Dendritic cell treated with granulocyte-macrophage colony-stimulating factor and Interleukin-4, amounts not matched to agents 40 ng/mL and 50 ng/mL, for 4 days (primary cell): ENCODE measurements around the gene TOGARAM2.
A peak's percentile ranks its signal among the peaks of the same experiment; 100 is the strongest.

Source experiments
- H3K27ac Mint-ChIP-seq: one replicate; pipeline ENCODE4 v1.8.0; 2022; ENCODE audit warnings: mild to moderate bottlenecking, mixed read lengths
- H3K27me3 Mint-ChIP-seq: one replicate; pipeline ENCODE4 v1.8.0; 2022; ENCODE audit warnings: mild to moderate bottlenecking, mixed read lengths
- H3K36me3 Mint-ChIP-seq: one replicate; pipeline ENCODE4 v1.8.0; 2022; ENCODE audit warnings: low read depth, mixed read lengths
- H3K4me1 Mint-ChIP-seq: one replicate; pipeline ENCODE4 v1.8.0; 2022; ENCODE audit warnings: low read depth, mixed read lengths
- H3K4me3 Mint-ChIP-seq: one replicate; pipeline ENCODE4 v1.8.0; 2022; ENCODE audit warnings: mild to moderate bottlenecking, moderate library complexity, mixed read lengths
- H3K9me3 Mint-ChIP-seq: one replicate; pipeline ENCODE4 v1.8.0; 2022; ENCODE audit warnings: mixed read lengths
- intact Hi-C: fragments of 100-400 bp; cut with micrococcal nuclease; formaldehyde crosslinking; loops from one replicate; pipeline ENCODE4 v1.15.0; 2022

The TOGARAM2 gene

GRCh38 chr2:28980368-28981015 lies 606 bp upstream of the TOGARAM2 start:
- Mint-ChIP-seq H3K4me1 (no peaks in the 10 kb centered on the region), H3K4me3 (no peak overlapping the region), H3K27me3 (peaks cover 2% of the 10 kb centered on the region), H3K9me3 (no peaks in the 10 kb centered on the region), H3K36me3 (no peaks in the 10 kb centered on the region), H3K27ac (no peak overlapping the region)
- intact Hi-C loops: no loop called here

DNA sequence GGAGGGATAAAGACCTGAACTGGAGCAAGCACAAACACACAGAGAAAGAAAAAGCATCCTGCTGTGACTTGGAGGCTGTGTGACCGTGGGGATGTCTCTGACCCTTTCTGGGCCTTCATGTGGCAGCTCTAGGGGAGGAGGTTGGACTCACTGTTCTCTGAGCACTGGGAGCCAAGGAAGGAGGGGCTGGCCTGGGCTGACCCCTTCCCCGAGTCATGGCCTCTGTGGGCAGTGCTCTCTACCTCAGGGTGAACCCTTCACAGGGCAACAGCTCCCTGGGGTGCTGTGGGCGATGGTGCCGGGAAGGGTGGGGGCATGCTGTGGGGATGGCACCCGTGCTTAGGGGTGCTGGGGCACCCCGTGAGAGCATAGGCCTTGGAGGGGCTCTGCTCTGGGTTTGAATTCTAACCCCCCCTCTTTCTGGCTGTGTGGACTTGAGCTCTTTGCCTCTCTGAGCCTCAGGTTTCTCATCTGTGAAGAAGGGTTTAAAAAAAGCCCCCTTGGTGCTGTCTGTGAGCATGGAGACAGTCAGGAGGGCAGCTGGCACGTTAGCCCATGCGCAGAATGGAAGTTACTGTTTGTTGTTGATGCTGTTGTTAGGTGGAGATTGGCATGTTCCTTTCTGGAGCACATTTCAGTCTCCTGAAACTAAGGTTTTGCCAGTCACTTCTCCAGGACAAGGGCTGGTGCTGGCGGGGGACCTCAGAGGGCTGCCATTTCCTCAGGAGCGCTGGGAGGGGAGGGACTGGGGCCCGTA lies 700 bp downstream of the TOGARAM2 start:
- intact Hi-C loops: no loop called here
- no peaks in the 10 kb centered on the region for H3K9me3 Mint-ChIP-seq
- no peaks in the 10 kb centered on the region for H3K36me3 Mint-ChIP-seq
- peaks cover 2% of the 10 kb centered on the region for H3K27me3 Mint-ChIP-seq
- H3K4me3 Mint-ChIP-seq: no peak overlapping the region
- H3K4me1 Mint-ChIP-seq: no peaks in the 10 kb centered on the region
- H3K27ac Mint-ChIP-seq: no peak overlapping the region

GRCh38 chr2:28982381-28982950 lies 1.4 kb downstream of the TOGARAM2 start:
- intact Hi-C loops: no loop called here
- H3K27ac Mint-ChIP-seq: no peak overlapping the region
- H3K27me3 Mint-ChIP-seq: peaks cover 2% of the 10 kb centered on the region
- H3K9me3 Mint-ChIP-seq: no peaks in the 10 kb centered on the region
- H3K4me1 Mint-ChIP-seq: no peaks in the 10 kb centered on the region
- H3K4me3 Mint-ChIP-seq: no peak overlapping the region
- H3K36me3 Mint-ChIP-seq: no peaks in the 10 kb centered on the region

- Mint-ChIP-seq H3K27ac (no peak overlapping the region), H3K4me1 (peaks cover 2% of the 10 kb centered on the region)
These were observed 5.3 kb downstream of the TOGARAM2 start for GRCh38 chr2:28986429-28986828.

DNA sequence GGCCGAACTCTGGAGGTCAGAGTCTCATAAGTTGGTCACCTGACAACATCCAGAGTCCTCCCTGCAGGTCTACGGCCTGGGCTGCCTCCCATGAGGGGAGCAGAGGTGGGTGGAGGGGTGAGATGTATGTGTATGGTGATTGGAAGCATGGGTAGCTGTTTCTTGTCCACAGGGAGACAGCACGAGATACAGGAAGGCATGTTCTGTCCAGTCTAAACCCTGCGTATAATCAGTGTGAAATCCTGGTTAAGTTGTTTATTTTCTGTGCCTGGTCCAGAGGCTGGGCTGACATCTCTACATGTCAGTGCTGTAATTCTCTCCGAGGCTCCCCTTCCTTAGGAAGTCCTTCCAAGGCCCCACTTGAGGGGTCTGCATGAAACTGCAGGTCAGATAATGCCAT lies 8.9 kb downstream of the TOGARAM2 start:
- H3K27ac Mint-ChIP-seq: no peak overlapping the region
- no peaks in the 10 kb centered on the region for H3K27me3 Mint-ChIP-seq
- no peaks in the 10 kb centered on the region for H3K9me3 Mint-ChIP-seq
- H3K4me3 Mint-ChIP-seq: no peak overlapping the region
- H3K4me1 Mint-ChIP-seq: peaks cover 28% of the 10 kb centered on the region
- no peaks in the 10 kb centered on the region for H3K36me3 Mint-ChIP-seq
- intact Hi-C loops: loop anchor here (10.0 kb wide), 1 partner anchor 505 kb away; no protein-coding TSS in a partner anchor

More at GRCh38 chr2:28986429-28986828, 5.3 kb downstream of the TOGARAM2 start:
- Mint-ChIP-seq H3K27me3 (peaks cover 2% of the 10 kb centered on the region), H3K4me3 (no peak overlapping the region), H3K36me3 (no peaks in the 10 kb centered on the region), H3K9me3 (no peaks in the 10 kb centered on the region)
- intact Hi-C loops: no loop called here

GRCh38 chr2:28990445-28990844 lies 9.3 kb downstream of the TOGARAM2 start:
- H3K27ac Mint-ChIP-seq: no peak overlapping the region
- H3K9me3 Mint-ChIP-seq: no peaks in the 10 kb centered on the region
- H3K4me3 Mint-ChIP-seq: no peak overlapping the region
- no peaks in the 10 kb centered on the region for H3K36me3 Mint-ChIP-seq
- H3K4me1 Mint-ChIP-seq: peaks cover 33% of the 10 kb centered on the region
- H3K27me3 Mint-ChIP-seq: no peaks in the 10 kb centered on the region
- intact Hi-C loops: loop anchor here (10.0 kb wide), 1 partner anchor 504 kb away; no protein-coding TSS in a partner anchor

- H3K4me3 Mint-ChIP-seq: no peak overlapping the region
These were observed 9.9 kb downstream of the TOGARAM2 start for GRCh38 chr2:28991021-28991420.

DNA sequence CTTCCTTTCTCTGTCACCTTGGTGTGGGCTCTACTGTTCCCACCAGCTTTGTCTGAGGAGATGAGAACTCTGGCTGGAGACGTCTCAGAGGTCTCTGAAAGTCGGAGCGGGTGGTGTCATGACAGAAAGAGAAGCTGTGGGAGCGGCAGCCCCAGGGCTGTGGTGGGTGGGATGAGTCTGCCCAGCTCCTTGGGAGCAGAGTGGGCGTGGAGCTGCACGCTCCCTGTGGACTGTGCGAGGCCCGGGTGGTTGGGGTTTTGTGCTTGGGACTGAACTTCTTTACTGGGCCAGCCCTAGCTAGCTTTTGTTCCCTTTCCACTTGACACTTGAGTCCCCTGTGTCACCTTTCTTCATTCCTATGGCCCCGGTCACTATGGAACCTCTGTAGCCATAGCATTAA lies 10.4 kb downstream of the TOGARAM2 start:
- no peaks in the 10 kb centered on the region for H3K36me3 Mint-ChIP-seq
- H3K4me1 Mint-ChIP-seq: peaks cover 43% of the 10 kb centered on the region
- H3K27ac Mint-ChIP-seq: peak overlapping the region; percentile 26
- intact Hi-C loops: loop anchor here (10.0 kb wide), 1 partner anchor 503 kb away; no protein-coding TSS in a partner anchor
- H3K4me3 Mint-ChIP-seq: no peak overlapping the region
- H3K9me3 Mint-ChIP-seq: no peaks in the 10 kb centered on the region
- no peaks in the 10 kb centered on the region for H3K27me3 Mint-ChIP-seq

More at GRCh38 chr2:28991021-28991420, 9.9 kb downstream of the TOGARAM2 start:
- Mint-ChIP-seq H3K27ac (peak overlapping the region; percentile 26), H3K9me3 (no peaks in the 10 kb centered on the region), H3K4me1 (peaks cover 38% of the 10 kb centered on the region), H3K36me3 (no peaks in the 10 kb centered on the region), H3K27me3 (no peaks in the 10 kb centered on the region)
- intact Hi-C loops: loop anchor here (10.0 kb wide), 1 partner anchor 504 kb away; no protein-coding TSS in a partner anchor

- intact Hi-C loops: loop anchor here (10.0 kb wide), 1 partner anchor 501 kb away; no protein-coding TSS in a partner anchor
These were observed 12.3 kb downstream of the TOGARAM2 start for GRCh38 chr2:28993206-28993960.

GRCh38 chr2:28994074-28994473 lies 13.0 kb downstream of the TOGARAM2 start:
- intact Hi-C loops: loop anchor here (10.0 kb wide), 1 partner anchor 501 kb away; no protein-coding TSS in a partner anchor
- H3K36me3 Mint-ChIP-seq: no peaks in the 10 kb centered on the region
- H3K27me3 Mint-ChIP-seq: peaks cover 3% of the 10 kb centered on the region
- peak overlapping the region; percentile 82 for H3K27ac Mint-ChIP-seq
- no peaks in the 10 kb centered on the region for H3K9me3 Mint-ChIP-seq
- peaks cover 67% of the 10 kb centered on the region for H3K4me1 Mint-ChIP-seq
- no peak overlapping the region for H3K4me3 Mint-ChIP-seq

More at GRCh38 chr2:28993206-28993960, 12.3 kb downstream of the TOGARAM2 start:
- peaks cover 3% of the 10 kb centered on the region for H3K27me3 Mint-ChIP-seq
- H3K4me1 Mint-ChIP-seq: peaks cover 60% of the 10 kb centered on the region
- peak overlapping the region; percentile 82 for H3K27ac Mint-ChIP-seq
- H3K9me3 Mint-ChIP-seq: no peaks in the 10 kb centered on the region
- no peaks in the 10 kb centered on the region for H3K36me3 Mint-ChIP-seq
- H3K4me3 Mint-ChIP-seq: no peak overlapping the region

DNA sequence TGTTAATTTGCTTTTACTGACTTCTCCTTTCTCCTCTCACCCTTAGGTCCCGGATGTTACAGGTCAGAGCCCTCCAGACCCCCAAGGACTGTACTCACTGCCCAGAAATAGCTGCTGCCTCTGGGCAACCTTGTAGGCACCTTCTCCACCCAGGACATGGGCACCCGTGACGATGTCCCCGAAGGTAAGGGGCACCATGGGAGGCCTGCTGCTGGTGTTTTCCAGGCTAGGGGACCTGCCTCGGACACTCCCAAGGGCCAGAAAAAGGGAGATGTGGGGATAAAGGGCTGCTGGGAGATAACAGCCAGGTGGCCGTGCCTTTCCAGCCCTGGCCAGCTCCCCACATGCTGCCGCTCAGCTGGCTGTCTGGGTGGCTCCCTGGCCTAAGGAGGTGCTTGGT lies 13.6 kb downstream of the TOGARAM2 start:
- Mint-ChIP-seq H3K27me3 (peaks cover 3% of the 10 kb centered on the region), H3K4me1 (peaks cover 73% of the 10 kb centered on the region), H3K27ac (peak overlapping the region; percentile 82), H3K4me3 (no peak overlapping the region), H3K36me3 (no peaks in the 10 kb centered on the region), H3K9me3 (no peaks in the 10 kb centered on the region)
- intact Hi-C loops: loop anchor here (10.0 kb wide), 1 partner anchor 500 kb away; no protein-coding TSS in a partner anchor

- H3K9me3 Mint-ChIP-seq: no peaks in the 10 kb centered on the region
- peak overlapping the region; percentile 82 for H3K27ac Mint-ChIP-seq
- peaks cover 87% of the 10 kb centered on the region for H3K4me1 Mint-ChIP-seq
- peaks cover 3% of the 10 kb centered on the region for H3K27me3 Mint-ChIP-seq
- no peak overlapping the region for H3K4me3 Mint-ChIP-seq
- H3K36me3 Mint-ChIP-seq: no peaks in the 10 kb centered on the region
- intact Hi-C loops: loop anchor here (10.0 kb wide), 1 partner anchor 499 kb away; no protein-coding TSS in a partner anchor
These were observed 15.0 kb downstream of the TOGARAM2 start for GRCh38 chr2:28995765-28996750.
